Skeletal muscle cell (primary cell): ENCODE measurements around the gene PHYH.

ENCODE experiments used
- DNase-seq: peaks from one replicate; pipeline ENCODE4 v3.0.0-alpha.2; 2010; ENCODE audit warnings: low read depth
- H3K4me3 ChIP-seq: 2 replicates; pipeline ENCODE4 v1.5.1; 2011; ENCODE audit warnings: low read depth, mild to moderate bottlenecking, control low read depth, low read length, moderate library complexity

PHYH gene

DNA sequence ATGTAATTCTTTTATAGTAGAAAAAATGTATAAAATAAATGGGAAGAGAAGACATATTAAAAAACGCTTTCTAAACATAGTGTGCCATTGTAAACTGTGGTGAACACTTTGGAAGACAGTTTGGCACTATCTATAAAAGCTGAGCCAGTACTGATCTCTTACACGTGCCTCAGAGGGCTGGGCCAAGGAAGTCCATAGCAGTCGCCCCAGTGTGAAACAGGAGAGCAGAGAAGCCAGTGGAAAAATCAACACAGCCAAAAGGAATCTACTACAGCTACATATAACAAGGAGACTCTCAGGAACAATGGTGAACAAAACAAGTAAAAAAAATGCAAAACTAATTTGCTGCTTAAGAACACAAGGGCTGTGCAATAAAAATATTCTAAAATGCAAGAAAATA, 27.7 kb upstream of the PHYH start:
- no peak for DNase-seq
- no peak overlapping the region for H3K4me3 ChIP-seq

DNA sequence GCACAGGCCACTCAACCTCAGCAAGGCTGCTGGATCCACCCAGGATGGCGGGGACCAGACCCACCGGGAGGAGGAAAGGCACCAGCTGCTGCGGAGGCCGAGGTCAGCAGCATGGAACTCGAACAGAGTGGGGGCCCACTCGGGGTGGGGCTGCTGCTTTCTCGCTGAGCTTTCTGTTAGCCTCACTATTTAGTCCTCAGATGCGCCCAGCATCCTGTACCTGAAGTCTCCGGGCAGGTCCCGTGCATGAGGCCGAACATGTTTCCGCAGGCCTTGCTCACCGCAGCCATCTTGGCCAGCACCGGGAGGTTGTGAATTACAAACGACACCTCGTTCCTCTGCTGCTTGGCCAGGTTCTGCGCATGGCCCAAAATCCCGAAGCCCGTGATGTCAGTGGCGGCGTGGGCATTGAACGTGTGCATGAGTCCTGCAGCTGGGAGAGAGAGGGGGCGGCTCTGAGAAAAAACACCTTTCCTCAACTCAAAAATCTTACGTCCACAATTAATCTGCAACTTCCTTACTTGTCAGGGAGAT, 22.8 kb upstream of the PHYH start:
- no peak overlapping the region for H3K4me3 ChIP-seq
- DNase-seq: no peak

DNA sequence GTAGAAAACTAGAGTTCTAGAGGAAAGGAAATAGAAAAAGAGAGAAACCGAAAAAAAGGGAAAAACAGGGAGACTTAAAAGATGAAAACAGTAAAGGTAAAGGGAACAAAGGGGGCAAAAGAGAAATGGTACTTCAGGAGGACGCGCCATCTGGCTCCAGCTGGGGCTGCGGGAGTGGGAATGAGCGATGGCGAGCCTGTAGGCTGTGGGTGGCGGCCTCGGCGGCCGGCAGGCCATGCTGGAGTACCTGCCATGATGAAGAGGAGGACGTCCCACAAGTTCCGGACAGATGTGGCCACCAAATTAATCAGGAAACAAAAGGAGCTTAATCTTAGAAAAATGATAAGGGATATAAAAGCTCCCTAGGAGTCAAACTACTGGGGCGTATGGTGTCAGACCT, 21.7 kb upstream of the PHYH start:
- no peak for DNase-seq
- no peak overlapping the region for H3K4me3 ChIP-seq

DNA sequence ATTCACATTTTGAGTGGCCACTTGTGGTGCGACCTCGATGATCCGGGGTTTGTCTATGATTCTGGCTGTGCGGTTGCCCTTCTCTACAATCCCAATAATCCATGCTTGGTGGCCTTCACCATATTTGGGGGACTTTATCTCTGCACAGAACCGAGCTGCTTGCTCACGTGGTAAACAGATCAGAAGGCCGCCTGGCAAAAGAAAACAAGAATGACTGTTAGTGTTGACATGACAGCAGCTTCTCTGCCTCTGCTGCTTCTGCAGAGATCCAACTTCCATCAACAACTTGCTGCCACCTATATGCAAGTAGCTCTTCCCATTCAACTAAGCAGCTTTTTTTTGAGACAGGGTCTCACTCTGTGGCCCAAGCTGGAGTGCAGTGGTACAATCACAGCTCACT, 19.3 kb upstream of the PHYH start:
- DNase-seq: no peak
- H3K4me3 ChIP-seq: no peak overlapping the region

DNA sequence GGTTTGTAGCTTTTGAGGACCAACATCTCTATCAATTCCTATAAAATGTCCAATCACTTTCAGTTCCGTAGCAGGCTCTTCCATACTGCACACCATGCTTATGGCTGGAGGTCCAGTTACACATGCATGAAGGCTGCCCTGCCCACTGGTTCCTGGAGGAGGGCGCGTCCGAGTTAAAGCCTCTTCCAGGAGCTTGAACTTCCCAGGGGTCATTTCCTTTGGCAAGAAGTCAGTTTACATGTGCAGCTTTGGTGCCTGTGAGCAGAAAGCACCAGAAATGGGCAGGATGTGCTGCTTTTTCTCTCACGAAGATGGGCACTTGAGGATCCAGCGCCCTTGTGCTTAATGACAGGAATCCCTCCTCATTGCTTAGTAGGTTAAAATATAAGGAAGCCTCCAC, 17.6 kb upstream of the PHYH start:
- DNase-seq: no peak
- no peak overlapping the region for H3K4me3 ChIP-seq

DNA sequence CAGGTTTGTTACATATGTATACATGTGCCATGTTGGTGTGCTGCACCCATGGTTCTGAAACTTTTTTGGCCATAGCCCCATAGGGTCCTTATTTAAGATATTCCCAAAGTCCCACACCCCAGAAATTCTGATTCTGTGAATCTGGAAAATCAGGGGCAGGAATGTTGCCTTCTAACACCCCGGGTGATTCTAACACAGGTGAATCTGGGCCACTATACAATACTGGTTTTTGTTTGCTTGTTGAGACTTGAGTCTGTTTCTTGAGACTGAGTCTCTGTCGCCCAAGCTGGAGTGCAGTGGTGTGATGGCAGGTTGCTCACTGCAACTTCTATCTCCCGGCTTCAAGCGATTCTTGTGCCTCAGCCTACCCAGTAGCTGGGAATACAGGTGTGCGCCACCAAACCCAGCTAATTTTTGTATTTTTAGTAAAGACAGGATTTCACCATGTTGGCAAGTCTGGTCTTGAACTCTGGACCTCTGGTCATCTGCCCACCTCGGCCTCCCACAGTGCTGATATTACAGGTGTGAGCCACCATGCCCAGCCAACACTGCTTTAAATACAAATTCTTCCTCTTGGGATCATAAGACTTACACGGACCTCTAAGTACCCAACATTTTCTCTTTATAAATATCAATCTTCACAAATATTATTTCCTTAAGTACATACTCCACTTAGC, 16.9 kb upstream of the PHYH start:
- no peak for DNase-seq
- no peak overlapping the region for H3K4me3 ChIP-seq

DNA sequence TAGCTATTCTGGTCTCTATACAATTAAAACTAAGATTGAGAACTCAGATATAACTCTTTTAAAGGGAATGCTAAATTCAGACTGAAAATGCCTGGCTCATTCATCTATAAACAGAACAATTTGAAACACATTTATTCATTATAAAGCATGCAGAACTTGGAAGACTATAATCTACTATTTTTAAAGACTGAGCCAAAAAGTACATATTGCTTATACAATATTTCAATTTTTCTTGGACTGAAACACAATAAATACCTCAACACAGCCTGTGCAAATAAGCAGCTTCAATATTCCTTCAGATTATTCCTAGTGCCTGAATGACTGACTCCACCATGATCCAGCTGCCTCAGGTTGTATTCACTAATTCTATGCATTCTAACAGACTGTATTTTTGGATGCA, 15.5 kb upstream of the PHYH start:
- no peak overlapping the region for H3K4me3 ChIP-seq
- no peak for DNase-seq

DNA sequence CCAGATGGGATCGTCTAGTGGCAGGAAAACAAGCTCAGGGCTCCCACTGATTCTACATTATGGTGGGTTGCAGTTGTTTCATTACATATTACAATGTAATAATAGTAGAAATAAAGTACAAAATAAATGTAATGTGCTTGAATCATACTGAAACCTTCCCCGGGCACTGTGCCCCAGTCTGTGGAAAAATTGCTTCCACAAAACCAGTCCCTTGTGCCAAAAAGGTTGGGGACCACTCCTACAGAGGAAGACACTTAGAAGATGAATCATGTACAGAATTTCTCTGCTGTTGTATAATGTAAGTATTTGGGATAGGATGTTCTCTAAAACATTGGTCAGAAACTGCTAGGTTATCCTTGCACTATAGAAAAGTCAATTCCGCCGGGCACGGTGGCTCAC, 11.3 kb upstream of the PHYH start:
- no peak for DNase-seq
- H3K4me3 ChIP-seq: no peak overlapping the region

DNA sequence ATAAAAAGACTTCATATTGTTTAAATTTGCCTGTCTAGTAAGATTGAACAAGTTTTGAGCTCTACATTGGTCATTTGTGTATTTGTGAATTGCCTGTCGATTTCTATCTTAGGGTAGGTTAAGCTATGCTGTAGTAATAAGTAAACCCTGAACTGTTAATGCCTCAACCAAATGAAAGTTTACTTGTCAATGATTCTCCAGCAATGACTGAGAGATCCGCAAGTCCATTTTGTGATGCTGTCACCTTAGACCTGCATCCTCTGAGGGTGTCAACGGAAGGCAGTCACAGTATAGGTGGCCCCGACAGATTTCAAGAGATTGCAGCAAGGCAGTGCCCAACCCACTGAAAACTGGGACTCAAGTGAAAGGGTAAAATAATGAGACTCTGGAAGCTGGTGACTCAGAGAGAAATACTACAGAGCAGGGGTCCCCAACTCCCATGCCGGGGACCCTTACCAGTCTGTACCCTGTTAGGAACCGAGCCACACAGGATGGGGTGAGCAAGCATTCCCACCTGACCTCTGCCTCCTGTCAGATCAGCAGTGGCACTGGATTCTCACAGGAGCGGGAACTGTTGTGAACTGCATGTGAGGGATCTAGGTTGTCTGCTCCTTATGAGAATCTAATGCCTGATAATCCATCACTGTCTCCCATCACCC, 10.8 kb upstream of the PHYH start:
- no peak for DNase-seq
- H3K4me3 ChIP-seq: no peak overlapping the region

DNA sequence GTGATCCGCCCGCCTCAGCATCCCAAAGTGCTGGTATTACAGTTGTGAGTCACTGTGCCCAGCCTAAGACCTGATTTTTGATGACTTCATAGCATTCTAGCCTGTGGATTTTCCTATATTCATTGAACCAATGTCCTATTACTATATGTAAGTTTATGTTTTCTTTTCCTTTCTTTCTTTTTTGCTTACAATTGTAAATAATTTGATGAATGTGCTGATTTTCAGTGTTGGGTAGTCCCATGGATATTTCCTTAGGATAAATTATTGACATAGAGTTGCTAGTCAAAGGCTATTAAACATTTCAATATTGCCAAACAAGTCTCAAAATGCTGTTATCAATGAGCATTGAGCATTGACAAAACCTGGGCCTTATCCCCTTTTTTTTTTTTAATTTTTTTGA, 9.9 kb upstream of the PHYH start:
- DNase-seq: no peak
- H3K4me3 ChIP-seq: no peak overlapping the region

DNA sequence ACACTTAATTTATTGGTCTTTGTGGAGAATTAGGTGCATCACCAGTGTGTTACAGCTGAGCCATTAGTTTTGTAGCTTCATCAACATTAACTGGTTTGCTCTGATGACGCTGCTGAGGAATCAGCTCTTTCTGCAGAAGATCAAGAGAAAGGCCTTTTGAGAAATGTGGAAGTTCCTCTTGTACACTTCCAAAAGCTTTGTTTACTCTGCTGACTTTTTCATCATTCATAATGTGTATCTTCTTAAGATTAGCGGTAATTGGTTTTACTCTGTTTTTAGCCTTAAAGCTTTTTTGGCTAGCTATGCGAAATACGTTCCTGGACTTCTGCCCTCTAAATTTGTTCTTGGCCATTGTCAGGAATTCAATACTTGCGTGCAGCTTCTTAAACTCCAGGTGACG, 8.2 kb upstream of the PHYH start:
- no peak overlapping the region for H3K4me3 ChIP-seq
- DNase-seq: no peak

DNA sequence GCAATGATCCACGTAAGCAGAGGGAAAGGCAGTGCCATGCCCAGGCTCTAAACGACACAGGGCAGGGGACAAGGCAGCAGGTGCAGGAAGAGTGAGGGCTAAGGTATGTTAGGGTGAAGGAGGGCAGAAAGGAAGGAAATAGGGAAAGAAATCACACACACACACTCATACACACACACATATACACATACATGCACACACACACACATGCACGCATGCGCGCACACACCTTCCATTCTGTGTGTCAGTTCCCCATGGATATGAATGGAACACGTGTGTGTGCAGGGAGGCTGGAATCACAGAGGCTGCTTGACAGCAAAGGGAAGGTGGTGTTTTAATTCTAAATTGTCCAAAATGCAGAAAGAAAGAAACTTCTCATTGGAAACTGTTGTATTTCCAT, 6.2 kb upstream of the PHYH start:
- DNase-seq: no peak
- H3K4me3 ChIP-seq: no peak overlapping the region

DNA sequence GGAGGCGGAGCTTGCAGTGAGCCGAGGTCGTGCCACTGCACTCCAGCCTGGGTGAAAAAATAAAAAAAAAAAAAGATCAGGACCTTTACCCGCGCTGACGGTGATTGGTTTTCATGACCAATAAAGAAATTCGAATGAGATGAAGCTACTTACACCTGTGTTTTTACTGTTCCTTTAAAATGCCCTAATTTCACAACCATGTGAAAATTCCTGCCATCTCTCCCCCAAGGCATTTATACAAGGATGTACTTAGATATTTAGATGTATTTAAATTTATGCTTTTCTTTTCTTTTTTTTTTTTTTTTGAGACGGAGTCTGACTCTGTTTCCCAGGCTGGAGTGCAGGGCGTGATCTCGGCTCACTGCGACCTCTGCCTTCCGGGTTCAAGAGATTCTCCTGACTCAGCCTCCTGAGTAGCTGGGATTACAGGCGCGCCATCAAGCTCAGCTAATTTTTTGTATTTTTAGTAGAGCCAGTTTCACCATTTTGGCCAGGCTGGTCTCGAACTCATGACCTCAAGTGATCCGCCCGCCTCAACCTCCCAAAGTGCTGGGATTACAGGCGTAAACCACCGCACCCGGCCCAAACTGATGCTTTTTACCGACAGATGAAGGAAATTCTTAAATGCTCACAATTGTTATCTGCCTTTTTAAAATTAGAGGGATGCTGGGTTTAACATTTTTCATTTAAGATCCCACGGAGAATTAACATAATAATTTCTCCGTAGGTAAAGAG, 3.1 kb upstream of the PHYH start:
- H3K4me3 ChIP-seq: no peak overlapping the region
- no peak for DNase-seq

DNA sequence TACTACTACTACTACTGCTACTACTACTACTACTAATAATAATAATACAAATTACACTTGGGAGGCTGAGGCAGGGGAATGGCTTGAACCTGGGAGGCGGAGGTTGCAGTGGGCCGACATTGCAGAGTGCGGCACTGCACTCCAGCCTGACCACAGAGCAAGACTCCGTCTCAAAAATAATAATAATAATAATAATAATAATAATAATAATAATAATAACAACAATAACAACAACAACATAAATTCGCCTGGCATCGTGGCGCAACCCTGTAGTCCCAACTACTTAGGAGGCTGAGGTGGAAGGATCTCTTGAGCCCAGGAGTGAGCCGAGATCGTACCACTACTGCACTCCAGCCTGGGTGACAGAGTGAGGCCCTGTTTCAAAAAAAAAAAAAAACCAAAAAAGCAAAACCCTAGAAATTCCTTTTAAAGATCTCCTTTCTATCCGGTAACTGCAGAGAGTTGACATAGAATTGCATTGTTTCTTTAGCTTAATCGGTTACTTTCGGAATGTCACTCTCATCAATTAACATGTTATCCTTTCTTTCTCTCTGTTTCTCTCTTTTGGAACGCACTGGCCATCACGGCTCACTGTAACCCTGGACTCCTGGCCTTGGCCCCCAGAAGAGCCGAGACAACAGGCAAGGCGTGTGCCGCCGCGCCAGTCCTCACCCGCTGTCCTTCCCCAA, 972 bp downstream of the PHYH start:
- DNase-seq: no peak
- peak overlapping the region; percentile 70 for H3K4me3 ChIP-seq

DNA sequence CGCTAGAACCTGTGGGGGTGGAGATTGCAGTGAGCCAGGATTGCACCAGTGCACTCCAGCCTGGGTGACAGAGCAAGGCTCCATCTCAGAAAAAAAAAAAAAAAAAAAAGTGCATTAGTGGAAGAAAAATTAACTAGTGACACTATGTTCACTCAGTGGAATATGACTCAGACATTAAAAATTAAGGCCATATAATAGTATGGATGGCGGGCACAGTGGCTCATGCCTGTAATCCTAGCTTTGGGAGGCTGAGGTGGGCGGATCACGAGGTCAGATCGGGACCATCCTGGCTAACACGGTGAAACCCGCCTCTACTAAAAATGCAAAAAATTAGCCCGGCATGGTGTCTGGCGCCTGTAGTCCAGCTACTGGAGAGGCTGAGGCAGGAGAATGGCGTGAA, 3.4 kb downstream of the PHYH start:
- H3K4me3 ChIP-seq: no peak overlapping the region
- DNase-seq: no peak

DNA sequence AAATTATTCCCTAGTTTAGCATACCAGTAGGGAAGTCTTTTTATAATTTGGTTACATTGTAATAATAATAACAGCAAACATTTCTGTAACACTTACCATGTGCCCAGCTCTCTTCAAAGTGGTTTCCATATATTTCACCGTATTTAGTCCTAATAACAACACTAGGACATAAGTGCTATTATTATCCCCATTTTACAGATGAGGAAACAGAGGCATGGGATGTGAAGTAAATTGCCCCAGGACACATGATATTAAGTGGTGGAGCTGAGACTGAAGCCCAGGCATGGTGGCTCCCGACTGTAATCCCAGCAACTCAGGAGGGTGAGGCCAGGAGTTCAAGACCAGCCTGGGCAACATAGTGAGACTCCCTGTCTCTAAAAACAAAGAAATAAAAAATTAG, 5.1 kb downstream of the PHYH start:
- no peak for DNase-seq
- H3K4me3 ChIP-seq: no peak overlapping the region

DNA sequence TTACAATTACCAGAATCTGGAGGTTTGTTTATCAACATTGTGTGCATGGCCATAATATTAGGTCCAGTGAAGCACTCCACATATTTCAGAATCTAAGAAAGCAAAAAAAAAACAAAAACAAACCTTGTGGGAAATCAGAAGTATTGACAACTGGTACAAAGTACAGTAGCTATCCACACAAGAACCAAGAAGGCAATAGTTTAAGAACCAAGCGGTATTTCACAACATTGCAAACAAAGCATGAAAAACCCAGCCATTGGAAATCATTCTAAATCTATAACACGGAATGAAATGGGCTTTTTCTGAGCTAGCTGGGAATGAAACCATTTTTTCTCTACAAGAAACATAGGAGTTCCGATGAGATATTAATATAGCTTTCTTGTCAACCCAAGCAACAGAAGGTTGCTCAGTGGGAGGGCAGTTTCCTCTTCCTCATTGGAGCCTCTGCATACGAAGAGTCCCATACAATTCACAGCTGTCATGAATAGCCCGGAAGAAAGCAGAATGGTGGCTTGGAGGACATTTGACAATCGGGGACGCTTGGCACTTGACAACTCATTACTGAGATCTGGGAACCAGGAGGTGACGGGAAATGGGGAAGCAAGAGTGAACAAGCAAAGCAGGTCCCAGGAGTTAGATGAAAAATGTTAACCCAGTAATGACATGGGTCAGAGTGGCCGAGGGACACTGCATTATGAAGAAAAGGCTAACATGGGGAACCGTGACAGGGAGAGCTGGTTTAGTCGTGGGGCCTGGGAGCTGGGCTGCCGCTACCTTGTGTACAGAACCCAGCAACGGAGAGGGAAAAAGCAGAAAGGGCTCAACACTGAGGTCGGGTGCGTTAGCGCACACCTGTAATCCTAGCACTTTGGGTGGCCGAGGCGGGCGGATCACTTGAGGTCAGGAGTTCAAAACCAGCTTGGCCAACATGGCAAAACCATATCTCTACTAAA, 7.8 kb downstream of the PHYH start:
- no peak for DNase-seq
- H3K4me3 ChIP-seq: no peak overlapping the region

DNA sequence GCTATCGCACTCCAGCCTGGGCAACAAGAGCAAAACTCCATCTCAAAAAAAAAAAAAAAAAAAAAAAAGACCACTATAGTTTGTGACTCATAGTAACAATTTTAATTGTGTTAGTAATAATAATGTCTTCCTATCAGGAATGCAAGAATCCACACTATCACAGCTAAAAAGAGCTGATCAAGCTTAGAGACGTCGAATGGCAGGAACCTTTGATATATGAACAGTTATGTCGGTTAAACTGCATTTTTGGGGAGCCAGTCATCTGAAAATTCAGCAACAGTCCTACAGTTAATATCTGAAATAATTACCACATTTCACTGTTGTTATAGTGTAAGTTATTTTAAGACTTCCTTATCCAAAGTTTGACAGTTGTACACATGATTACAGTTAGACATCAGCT, 8.8 kb downstream of the PHYH start:
- no peak overlapping the region for H3K4me3 ChIP-seq
- DNase-seq: no peak

DNA sequence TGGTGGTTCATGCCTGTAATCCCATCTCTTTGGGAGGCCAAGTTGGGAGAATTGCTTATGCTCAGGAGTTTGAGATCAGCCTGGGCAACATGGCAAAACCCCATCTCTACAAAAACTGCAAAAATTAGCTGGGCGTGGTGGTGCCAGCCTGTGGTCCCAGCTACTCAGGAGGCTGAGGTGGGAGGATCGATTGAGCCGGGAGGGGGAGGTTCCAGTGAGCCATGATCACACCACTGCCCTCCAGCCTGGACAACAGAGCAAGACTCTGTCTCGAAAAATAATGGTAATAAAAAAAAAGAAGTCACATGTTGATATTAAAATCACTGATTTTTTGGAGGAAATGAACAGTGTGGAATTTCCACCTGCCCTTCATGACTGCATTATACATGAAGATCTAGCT, 15.8 kb downstream of the PHYH start:
- DNase-seq: no peak
- H3K4me3 ChIP-seq: no peak overlapping the region
